GM12873 (cell line): ENCODE measurements around the gene GBGT1.

ENCODE experiments used
- CTCF ChIP-seq: IDR thresholded peaks from 2 replicates; pipeline ENCODE4 v1.5.1; 2012; ENCODE audit warnings: low read depth, mild to moderate bottlenecking, moderate library complexity, low read length, control low read depth; ENCODE audit not compliant: insufficient read depth; ENCODE audit errors: missing control alignments

GBGT1 gene

GRCh38 chr9:133122605-133122934 is 41.1 kb downstream of the GBGT1 start:
- TF ChIP-seq CTCF: no peak

- no peak for TF ChIP-seq CTCF
These were observed 41.7 kb downstream of the GBGT1 start for GRCh38 chr9:133121915-133122550.

GRCh38 chr9:133121198-133121914 is 42.4 kb downstream of the GBGT1 start, which contains the start of gene RALGDS:
Gene RALGDS, minus strand, starts transcription at chr9:133121240. Its CDS starts 86 bp downstream, at chr9:133121154.
- TF ChIP-seq CTCF: no peak

- TF ChIP-seq CTCF: no peak
These were observed 43.1 kb downstream of the GBGT1 start for GRCh38 chr9:133120501-133121197.

- no peak for TF ChIP-seq CTCF
These were observed 43.7 kb downstream of the GBGT1 start for GRCh38 chr9:133119846-133120500.

GRCh38 chr9:133119103-133119845 is 44.4 kb downstream of the GBGT1 start:
- no peak for TF ChIP-seq CTCF
